ENCODE data around the gene EXOC2.

DNA sequence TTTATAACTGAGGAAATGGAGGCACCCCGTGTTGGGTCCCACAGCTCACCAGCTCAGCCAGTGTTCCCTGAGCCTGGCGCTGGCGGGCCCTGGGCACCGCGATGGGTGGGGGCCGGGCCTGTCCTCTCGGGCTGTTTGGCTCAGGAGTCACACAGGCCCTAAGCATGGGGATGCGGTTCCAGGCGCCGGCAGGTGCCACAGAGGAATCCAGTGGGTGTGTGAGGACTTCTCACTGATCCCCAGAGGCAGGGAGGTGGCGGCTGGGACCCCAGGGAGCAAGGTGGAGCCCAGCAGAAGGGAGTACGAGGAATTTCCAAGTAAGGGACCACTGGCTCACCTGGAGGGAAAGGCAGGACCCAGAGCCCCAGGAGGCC is 243.9 kb downstream of the EXOC2 start:
- TF ChIP-seq CTCF (optimal IDR thresholded peaks at IDR 0.05 in 1 of 3, IDR thresholded peaks at IDR 0.05 in 1 of 3, conservative IDR thresholded peaks at IDR 0.05 in 1 of 3; ENCODE audit: extremely low read depth in 1 of 3, insufficient read depth in 2 of 3, low read length in 3 of 3), result no peak
- TF ChIP-seq EZH2 (IDR thresholded peaks at IDR 0.05; ENCODE audit: low read length), result no peak

Data from keratinocyte (primary cell).